GM12873 (cell line): ENCODE results near the gene EFEMP2.

ENCODE experiments used
- TF ChIP-seq, protein P1 (sequence below): IDR thresholded peaks from 2 replicates; pipeline ENCODE4 v1.5.1; 2012; ENCODE audit warnings: low read depth, mild to moderate bottlenecking, moderate library complexity, low read length, control low read depth; ENCODE audit not compliant: insufficient read depth; ENCODE audit errors: missing control alignments

The EFEMP2 gene

DNA sequence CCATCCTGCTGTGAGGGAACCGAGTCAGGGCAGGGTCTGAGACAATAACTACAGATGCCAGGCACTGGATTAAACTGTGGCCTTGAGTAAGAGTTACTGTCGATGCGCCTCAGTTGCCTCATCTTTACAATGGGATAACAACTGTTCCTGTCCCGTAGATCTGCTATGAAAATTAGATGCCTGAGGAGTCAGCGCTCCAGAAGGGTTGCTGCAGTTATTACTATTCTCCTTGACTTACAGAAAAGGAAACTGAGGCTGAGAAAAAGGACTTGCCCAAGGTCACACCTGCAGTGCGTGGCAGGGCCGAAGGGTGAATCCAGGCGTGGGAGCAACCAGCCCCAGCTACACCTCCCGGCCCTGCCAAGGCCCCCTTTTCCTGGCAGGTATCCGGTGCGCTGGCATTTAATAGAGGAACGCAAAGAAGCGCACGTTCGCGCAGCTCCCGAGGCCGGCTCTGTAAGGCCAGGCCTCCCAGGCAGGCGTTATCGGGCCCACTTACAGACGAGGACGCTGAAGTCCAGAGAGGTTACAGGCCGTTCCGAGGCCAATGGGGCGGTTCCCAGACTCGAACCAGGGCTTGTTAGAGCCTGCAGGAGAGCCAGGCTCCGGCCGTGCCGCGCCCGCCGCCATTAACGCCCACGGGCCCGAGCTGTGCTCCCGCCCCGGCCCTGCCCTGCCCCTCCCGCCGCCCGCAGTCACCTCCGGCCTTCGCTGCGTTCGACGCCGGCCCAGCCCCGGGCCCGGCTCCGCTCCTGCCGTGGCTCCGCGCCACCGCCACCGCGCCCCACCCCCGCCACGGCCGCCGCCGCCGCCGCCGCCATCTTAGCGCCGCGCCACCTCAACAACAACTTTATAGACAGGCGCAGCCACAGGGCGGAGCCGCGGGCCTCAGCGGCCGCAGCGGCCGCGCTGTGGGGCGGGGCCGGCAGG is 45.9 kb upstream of the EFEMP2 start, which contains the start of gene C11orf68:
C11orf68 (minus strand) TSS at position 852 of the 930 bp plus-strand sequence; CDS start at position 821, 31 bp downstream.
- TF ChIP-seq, protein P1, sequence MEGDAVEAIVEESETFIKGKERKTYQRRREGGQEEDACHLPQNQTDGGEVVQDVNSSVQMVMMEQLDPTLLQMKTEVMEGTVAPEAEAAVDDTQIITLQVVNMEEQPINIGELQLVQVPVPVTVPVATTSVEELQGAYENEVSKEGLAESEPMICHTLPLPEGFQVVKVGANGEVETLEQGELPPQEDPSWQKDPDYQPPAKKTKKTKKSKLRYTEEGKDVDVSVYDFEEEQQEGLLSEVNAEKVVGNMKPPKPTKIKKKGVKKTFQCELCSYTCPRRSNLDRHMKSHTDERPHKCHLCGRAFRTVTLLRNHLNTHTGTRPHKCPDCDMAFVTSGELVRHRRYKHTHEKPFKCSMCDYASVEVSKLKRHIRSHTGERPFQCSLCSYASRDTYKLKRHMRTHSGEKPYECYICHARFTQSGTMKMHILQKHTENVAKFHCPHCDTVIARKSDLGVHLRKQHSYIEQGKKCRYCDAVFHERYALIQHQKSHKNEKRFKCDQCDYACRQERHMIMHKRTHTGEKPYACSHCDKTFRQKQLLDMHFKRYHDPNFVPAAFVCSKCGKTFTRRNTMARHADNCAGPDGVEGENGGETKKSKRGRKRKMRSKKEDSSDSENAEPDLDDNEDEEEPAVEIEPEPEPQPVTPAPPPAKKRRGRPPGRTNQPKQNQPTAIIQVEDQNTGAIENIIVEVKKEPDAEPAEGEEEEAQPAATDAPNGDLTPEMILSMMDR, result no peak

DNA sequence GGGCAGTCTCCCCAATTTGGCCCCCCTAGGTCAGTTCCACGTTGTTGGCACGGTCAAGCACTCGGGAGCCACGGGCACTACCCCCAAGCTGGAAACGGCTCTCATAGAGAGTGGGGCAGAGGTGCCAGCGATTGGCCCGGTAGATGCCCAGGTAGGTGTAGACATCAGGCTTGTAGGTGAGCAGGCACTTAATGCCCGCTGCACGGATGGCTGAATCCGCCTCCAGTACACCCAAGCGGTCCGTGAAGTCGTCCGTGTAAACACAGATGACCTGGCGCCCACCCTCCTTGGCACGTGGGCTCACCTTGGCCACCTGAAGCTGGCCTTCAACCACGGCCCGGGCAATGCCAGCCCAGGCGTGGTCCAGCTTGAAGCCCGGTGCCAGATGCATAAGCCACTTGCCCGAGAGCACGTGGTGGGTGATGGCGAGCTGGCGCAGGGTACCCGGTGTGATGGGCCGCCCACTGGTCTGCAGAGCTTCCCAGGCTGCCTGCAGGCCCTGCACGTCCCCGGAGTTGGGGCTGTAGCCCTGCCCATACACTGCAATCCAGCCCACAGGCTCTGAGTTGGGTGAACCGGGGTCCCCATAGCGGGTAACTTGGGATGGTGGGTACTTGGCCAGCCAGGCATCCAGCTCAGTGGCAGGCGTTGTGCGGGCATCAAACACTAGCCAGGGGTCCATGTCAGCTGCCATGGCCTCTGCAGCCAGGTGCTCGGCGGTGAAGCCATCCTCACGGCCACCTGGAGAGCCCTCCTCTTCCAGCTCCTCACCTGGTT is 45.0 kb upstream of the EFEMP2 start:
- TF ChIP-seq, protein P1, result no peak

DNA sequence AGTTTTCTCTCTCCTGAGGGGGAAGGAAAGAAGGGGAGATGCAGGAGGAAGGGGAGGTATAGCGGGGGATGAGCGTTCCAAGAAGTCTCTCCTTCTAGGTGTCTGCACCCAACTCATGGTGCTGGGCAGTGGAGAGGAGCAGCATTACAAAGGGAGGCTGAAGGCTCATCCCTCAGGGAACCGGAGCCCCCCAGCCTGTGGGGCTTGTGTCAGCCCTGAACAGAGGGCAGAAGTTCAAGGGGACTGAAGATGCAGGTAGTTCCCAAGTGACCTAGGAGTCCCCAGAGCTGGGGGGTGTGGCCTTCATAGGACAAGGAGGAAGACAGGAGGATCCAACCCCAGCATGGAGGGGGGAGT is 44.5 kb upstream of the EFEMP2 start:
- TF ChIP-seq, protein P1, result no peak

DNA sequence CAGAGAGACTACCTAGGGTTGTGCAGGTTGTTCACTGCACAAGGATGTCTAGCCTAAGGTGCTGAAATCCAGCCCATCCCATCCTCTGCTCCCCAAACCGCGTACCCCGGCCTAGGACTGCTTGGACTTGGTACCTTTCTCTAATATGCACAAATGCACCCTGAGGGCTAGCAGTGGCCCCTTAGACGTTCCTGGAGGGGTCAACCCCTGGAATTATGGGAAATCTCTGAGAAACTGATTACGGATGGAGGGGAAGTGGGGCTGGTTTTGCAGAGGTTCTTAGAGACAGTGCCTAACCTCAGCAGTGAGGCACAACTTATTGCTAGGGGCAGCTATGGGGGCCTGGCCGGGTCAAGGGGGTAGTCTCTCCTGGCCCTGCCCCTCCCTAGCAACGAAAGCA is 43.8 kb upstream of the EFEMP2 start:
- TF ChIP-seq, protein P1, result no peak

DNA sequence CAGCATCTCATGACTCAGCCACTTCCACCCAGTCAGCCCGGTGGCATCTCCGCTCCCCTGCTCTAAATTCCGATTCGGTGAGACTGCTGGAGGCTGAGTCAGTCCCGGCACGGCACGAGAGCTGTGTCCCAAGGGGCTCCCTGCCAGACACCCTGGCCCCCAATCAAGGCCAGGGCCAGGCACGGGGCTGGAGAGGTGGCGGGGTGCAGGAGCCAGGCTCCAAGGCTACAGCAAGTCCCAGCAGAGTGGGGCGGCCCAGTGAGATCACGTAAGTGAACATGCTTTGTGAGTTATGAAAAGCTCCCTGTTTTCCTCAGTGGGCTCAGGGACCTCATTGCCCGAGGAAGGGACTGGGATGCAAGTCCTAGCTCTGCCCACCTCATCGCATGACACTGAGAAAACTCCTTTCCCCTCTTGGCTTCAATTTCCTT is 43.2 kb upstream of the EFEMP2 start:
- TF ChIP-seq, protein P1, result no peak

DNA sequence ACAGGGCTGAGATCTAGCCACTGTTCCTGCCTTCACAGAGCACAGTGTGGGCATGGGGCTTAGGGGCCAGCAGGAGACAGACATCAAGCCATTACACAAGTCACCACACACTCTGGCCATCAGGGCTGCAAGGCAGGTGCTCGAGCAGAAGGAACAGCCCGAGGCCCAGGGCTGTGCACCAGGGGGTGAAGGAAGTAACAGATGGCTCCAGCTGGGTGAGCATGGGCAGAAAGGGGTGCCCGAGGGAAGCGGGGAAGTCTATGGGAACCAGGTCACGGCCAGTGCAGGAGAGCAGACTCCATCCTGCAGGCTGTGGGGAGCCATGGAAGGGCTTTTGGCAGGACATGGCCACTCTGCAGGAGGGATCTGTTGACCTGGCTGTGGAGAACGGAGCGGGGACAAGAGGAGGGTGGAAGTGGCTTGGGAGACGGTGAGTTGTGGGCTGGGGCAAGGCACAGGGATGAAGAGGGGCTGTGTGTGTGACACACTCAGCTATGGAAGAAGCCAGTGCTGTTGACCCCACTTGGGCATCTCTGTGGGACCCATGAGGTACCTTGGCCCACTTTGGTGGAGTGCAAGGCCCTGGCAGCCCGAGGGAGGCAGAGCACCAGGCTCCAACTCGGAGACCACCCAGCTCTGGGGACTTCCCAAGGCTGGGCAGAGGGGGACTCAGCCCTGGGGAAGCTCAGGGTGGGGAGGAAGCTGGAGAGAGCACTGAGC is 42.7 kb upstream of the EFEMP2 start:
- TF ChIP-seq, protein P1, result no peak
